ENCODE data around the gene ZBTB7C.

The ZBTB7C gene

DNA sequence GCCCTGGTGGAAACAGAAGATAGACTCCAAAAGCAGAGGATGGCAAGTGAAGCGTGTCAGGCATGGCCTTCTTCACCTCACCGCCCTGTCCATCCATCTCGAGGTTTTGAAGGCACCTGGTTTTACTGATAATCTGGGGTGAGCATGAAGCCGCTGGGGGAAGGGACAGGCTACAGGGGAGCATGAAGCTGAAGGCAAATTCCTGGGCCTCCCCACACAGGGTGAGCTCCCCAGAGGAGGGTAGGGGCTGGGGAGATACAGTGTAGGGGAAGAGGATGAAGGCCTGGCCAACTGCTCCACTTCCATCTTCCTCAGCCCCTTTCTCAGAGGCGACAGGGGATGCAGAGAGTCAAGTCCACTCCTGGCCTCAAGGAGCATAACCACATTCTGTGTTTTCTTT is 250.5 kb downstream of the ZBTB7C start:
- POLR2A ChIA-PET: no interaction called here
- CTCF ChIA-PET: interaction anchor here (0.6 to 1.3 kb wide), 2 partner anchors 34 to 124 kb away, joined by 3 to 4 read pairs; no protein-coding TSS in a partner anchor

DNA sequence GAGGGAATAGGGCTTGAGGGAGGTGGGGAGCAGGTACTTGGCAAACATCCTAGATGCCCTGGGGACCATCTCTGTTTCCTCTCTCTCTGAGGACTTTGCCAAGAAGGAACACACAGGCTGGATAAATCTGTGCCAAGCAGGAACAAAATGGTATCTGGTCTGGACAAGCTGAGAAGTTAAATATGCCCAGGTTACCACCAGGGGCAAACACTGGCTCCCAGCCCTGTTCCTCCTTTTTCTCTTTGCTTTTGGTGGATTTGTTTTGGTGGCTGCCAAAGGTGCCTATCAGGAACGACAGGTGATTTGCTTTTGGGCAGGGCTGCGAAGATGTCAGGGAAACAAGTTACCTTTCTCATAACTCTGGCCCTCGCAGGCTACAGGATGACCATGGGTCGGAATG is 251.2 kb downstream of the ZBTB7C start:
- ChIA-PET POLR2A (no interaction called here), CTCF (interaction anchor here (0.6 to 1.3 kb wide), 2 partner anchors 33 to 97 kb away, joined by 3 read pairs; no protein-coding TSS in a partner anchor)
- Histone ChIP-seq H3K4me1 (ENCODE audit: control insufficient read depth, insufficient read depth, low read length) (peaks cover 9% of the 10 kb centered on the region; the same call in 1 of the 2 replicates), H3K4me3 (ENCODE audit: low read depth, low read length) (no peak overlapping the region), H3K27ac (ENCODE audit: extremely low read depth, low read depth, low read length) (no peak overlapping the region), H3K36me3 (ENCODE audit: control insufficient read depth in 2 of 2, insufficient read depth in 1 of 2, low read length in 2 of 2) (no peaks in the 10 kb centered on the region), H3K9me3 (ENCODE audit: control insufficient read depth, insufficient read depth, low read depth, low read length) (no peaks in the 10 kb centered on the region)
- no peak for TF ChIP-seq ZNF837 (tag by site-specific recombination; IDR thresholded peaks at IDR 0.05)
- no peak for TF ChIP-seq ZSCAN18 (tag by site-specific recombination; IDR thresholded peaks at IDR 0.05)
- no peak for TF ChIP-seq ZNF16 (tag by site-specific recombination; IDR thresholded peaks at IDR 0.05; ENCODE audit: low read depth)
- TF ChIP-seq ZNF391 (tag by site-specific recombination; IDR thresholded peaks at IDR 0.05; ENCODE audit: borderline replicate concordance, low read depth): no peak
- no peak for TF ChIP-seq KLF10 (tag by site-specific recombination; IDR thresholded peaks at IDR 0.05)
- TF ChIP-seq, protein P1, sequence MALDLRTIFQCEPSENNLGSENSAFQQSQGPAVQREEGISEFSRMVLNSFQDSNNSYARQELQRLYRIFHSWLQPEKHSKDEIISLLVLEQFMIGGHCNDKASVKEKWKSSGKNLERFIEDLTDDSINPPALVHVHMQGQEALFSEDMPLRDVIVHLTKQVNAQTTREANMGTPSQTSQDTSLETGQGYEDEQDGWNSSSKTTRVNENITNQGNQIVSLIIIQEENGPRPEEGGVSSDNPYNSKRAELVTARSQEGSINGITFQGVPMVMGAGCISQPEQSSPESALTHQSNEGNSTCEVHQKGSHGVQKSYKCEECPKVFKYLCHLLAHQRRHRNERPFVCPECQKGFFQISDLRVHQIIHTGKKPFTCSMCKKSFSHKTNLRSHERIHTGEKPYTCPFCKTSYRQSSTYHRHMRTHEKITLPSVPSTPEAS (tag by site-specific recombination; IDR thresholded peaks at IDR 0.05): no peak
- TF ChIP-seq, protein P2, sequence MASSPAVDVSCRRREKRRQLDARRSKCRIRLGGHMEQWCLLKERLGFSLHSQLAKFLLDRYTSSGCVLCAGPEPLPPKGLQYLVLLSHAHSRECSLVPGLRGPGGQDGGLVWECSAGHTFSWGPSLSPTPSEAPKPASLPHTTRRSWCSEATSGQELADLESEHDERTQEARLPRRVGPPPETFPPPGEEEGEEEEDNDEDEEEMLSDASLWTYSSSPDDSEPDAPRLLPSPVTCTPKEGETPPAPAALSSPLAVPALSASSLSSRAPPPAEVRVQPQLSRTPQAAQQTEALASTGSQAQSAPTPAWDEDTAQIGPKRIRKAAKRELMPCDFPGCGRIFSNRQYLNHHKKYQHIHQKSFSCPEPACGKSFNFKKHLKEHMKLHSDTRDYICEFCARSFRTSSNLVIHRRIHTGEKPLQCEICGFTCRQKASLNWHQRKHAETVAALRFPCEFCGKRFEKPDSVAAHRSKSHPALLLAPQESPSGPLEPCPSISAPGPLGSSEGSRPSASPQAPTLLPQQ (tag by site-specific recombination; IDR thresholded peaks at IDR 0.05): no peak
- no peak for TF ChIP-seq ZNF341 (tag by site-specific recombination; IDR thresholded peaks at IDR 0.05; ENCODE audit: low read depth)

More for the DNA sequence above, 250.5 kb downstream of the ZBTB7C start:
- Histone ChIP-seq H3K4me3 (ENCODE audit: low read depth, low read length) (no peak overlapping the region), H3K27ac (ENCODE audit: extremely low read depth, low read depth, low read length) (no peak overlapping the region), H3K4me1 (ENCODE audit: control insufficient read depth, insufficient read depth, low read length) (peaks cover 9% of the 10 kb centered on the region; the same call in 1 of the 2 replicates), H3K9me3 (ENCODE audit: control insufficient read depth, insufficient read depth, low read depth, low read length) (no peaks in the 10 kb centered on the region), H3K36me3 (ENCODE audit: control insufficient read depth in 2 of 2, insufficient read depth in 1 of 2, low read length in 2 of 2) (no peaks in the 10 kb centered on the region)
- TF ChIP-seq ZBTB48 (tag by site-specific recombination; IDR thresholded peaks at IDR 0.05): no peak
- TF ChIP-seq ZNF626 (tag by site-specific recombination; IDR thresholded peaks at IDR 0.05): no peak
- TF ChIP-seq ZNF530 (tag by site-specific recombination; IDR thresholded peaks at IDR 0.05; ENCODE audit: low read depth): no peak
- TF ChIP-seq ZFP3 (tag by site-specific recombination; IDR thresholded peaks at IDR 0.05; ENCODE audit: low read depth): no peak
- no peak for TF ChIP-seq IKZF3 (tag by site-specific recombination; IDR thresholded peaks at IDR 0.05)
- no peak for TF ChIP-seq ZBTB1 (tag by site-specific recombination; IDR thresholded peaks at IDR 0.05)
- no peak for TF ChIP-seq ZNF140 (tag by site-specific recombination; IDR thresholded peaks at IDR 0.05)
- TF ChIP-seq ZBTB7A (tag by site-specific recombination; IDR thresholded peaks at IDR 0.05; ENCODE audit: low read depth): no peak
- TF ChIP-seq EGR2 (tag by site-specific recombination; IDR thresholded peaks at IDR 0.05; ENCODE audit: low read depth): no peak
- TF ChIP-seq ZFP69B (tag by site-specific recombination; IDR thresholded peaks at IDR 0.05): no peak
- TF ChIP-seq ZNF19 (tag by site-specific recombination; IDR thresholded peaks at IDR 0.05; ENCODE audit: low read depth): no peak
- no peak for TF ChIP-seq ZNF560 (tag by site-specific recombination; IDR thresholded peaks at IDR 0.05; ENCODE audit: borderline replicate concordance)
- TF ChIP-seq, protein P3, sequence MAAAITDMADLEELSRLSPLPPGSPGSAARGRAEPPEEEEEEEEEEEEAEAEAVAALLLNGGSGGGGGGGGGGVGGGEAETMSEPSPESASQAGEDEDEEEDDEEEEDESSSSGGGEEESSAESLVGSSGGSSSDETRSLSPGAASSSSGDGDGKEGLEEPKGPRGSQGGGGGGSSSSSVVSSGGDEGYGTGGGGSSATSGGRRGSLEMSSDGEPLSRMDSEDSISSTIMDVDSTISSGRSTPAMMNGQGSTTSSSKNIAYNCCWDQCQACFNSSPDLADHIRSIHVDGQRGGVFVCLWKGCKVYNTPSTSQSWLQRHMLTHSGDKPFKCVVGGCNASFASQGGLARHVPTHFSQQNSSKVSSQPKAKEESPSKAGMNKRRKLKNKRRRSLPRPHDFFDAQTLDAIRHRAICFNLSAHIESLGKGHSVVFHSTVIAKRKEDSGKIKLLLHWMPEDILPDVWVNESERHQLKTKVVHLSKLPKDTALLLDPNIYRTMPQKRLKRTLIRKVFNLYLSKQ (tag by site-specific recombination; IDR thresholded peaks at IDR 0.05; ENCODE audit: borderline replicate concordance): no peak
- no peak for TF ChIP-seq PRDM6 (tag by site-specific recombination; IDR thresholded peaks at IDR 0.05)
- TF ChIP-seq BCL11A (tag by site-specific recombination; IDR thresholded peaks at IDR 0.05; ENCODE audit: low read depth): no peak
- TF ChIP-seq TRIM28 (IDR thresholded peaks at IDR 0.05; ENCODE audit: borderline replicate concordance, low read length): no peak
- TF ChIP-seq OVOL3 (tag by site-specific recombination; IDR thresholded peaks at IDR 0.05): no peak
- no peak for TF ChIP-seq ZNF274 (IDR thresholded peaks at IDR 0.05; ENCODE audit: low read length)
- TF ChIP-seq ZNF274 (tag by site-specific recombination; IDR thresholded peaks at IDR 0.05; ENCODE audit: borderline replicate concordance): no peak
- TF ChIP-seq, protein P4, sequence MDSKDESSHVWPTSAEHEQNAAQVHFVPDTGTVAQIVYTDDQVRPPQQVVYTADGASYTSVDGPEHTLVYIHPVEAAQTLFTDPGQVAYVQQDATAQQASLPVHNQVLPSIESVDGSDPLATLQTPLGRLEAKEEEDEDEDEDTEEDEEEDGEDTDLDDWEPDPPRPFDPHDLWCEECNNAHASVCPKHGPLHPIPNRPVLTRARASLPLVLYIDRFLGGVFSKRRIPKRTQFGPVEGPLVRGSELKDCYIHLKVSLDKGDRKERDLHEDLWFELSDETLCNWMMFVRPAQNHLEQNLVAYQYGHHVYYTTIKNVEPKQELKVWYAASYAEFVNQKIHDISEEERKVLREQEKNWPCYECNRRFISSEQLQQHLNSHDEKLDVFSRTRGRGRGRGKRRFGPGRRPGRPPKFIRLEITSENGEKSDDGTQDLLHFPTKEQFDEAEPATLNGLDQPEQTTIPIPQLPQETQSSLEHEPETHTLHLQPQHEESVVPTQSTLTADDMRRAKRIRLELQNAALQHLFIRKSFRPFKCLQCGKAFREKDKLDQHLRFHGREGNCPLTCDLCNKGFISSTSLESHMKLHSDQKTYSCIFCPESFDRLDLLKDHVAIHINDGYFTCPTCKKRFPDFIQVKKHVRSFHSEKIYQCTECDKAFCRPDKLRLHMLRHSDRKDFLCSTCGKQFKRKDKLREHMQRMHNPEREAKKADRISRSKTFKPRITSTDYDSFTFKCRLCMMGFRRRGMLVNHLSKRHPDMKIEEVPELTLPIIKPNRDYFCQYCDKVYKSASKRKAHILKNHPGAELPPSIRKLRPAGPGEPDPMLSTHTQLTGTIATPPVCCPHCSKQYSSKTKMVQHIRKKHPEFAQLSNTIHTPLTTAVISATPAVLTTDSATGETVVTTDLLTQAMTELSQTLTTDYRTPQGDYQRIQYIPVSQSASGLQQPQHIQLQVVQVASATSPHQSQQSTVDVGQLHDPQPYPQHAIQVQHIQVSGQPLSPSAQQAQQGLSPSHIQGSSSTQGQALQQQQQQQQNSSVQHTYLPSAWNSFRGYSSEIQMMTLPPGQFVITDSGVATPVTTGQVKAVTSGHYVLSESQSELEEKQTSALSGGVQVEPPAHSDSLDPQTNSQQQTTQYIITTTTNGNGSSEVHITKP (tag by site-specific recombination; IDR thresholded peaks at IDR 0.05): no peak
- no peak for TF ChIP-seq KLF7 (tag by site-specific recombination; IDR thresholded peaks at IDR 0.05; ENCODE audit: borderline replicate concordance)
